CD4-positive, alpha-beta T cell treated with Interleukin-17A for 1 hour (primary cell): ENCODE data around the gene TMEM50B.
"Not testable (repeated sequence)": the region's sequence is repeated elsewhere in the genome, so short reads cannot be mapped to it uniquely, and the experiment has no call there.

Source experiments
- DNase-seq: peaks from one replicate; pipeline ENCODE4 v3.0.0-alpha.2; 2020

TMEM50B gene

DNA sequence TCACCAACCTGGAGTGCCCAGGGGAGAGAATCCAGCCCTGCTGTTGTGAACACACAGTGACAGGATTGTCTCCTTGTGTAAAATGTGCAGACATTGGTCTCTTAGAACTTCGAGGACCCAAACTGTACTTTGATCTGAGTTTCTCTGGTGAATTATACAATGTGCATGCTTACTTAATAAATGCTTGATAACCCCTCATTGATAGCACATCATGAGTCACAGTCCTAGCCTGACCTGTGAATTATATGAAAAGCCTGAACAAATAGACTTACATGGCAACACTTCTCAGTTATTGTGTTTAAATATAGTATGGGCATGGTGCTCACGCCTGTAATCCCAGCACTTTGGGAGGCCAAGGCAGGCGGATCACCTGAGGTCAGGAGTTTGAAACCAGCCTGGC, 53.9 kb downstream of the TMEM50B start:
- no peak for DNase-seq

DNA sequence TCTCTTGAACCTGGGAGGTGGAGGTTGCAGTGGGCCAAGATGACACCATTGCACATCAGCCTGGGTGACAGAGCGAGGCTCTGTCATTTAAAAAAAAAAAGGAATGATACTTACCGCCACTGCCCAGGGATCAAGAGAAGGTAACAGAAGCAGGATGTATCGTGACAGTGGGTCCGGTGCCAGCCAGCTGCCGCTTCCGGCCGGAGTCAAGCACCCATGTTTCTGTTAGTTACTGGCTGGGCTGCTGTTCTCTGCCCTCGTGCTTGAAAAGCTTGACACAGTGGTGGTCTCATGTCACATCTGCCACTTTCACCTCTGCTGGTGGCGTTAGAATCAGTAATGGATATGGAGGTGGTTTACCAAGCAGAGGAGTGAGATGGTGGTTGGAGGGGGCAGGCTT, 55.6 kb downstream of the TMEM50B start:
- DNase-seq = no peak

DNA sequence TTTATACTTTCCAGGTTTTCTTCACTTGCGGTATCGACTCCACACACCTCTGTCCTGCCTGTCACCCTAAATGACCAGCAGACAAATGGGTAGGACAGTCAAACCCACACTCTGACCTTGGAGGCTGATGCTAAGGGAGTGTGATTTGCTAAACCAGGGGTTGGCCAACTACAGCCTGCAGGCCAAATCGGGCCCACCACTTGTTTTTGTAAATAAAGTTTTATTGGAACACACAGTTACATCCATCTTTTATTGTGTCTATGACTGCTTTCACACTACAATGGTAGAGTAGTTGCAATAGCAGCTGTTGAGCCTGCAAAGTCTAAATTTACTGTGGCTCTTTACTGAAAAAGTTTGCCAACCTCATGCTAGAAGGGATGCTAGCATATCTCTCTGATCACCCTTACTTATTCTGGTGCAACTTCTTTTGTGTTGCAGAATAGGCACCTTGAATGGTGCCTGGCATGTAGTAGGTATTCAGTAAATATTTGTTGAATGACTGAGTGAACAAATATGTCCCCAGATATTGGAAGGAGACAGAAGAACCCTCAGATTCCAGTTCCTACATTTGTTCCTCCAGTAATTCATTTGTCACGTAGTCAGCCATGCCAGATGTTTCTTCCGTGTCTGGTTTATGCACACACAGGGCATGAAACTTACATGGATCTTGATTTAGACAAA, 57.9 kb downstream of the TMEM50B start:
- no peak for DNase-seq

DNA sequence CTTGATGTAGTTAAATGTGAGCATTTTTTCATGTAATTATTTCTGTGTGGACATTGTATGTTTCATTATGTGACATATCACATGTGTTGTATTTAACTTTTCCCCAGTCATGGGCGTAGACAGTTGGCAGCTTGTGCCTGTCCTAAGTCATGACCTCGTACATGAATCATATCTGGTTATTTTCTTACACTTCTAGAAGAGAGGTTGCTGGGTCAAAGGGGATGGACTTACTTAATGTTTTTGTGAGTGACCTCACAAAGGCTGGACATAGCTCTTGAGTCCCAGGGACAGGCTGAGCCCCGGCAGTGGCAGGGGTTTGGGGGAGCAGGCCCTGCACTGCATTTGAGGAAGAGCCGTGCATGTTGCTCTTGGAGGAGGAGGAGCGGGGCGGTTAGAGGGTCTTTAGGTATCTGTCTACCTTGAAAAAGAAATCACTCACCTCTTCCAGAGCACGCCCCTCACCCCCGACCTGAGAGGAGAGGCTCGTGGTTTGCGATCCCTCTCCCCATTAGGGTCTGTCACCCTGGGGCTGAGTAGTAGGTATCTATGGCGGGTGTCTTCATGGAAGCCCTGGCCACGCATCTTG, 60.1 kb downstream of the TMEM50B start:
- no peak for DNase-seq

GRCh38 chr21:33418691-33419090, 61.1 kb downstream of the TMEM50B start:
- no peak for DNase-seq

DNA sequence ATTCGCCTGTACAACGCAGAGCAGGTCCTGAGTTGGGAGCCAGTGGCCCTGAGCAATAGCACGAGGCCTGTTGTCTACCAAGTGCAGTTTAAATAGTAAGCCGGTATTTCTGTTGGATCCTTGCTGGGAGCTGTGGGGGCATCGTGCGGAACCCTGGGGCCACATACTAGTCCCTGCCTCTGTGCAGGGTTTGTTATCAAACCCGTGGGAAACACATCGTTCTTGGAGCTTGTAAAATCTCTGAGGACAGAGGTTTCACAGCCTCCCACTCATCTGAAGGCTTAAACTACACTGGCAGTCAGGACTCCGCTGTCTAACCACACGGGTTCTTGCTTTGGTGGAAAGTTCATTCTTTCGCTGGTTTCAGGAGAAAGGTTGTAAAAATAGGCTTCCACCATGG, 64.8 kb downstream of the TMEM50B start:
- DNase-seq = no peak

DNA sequence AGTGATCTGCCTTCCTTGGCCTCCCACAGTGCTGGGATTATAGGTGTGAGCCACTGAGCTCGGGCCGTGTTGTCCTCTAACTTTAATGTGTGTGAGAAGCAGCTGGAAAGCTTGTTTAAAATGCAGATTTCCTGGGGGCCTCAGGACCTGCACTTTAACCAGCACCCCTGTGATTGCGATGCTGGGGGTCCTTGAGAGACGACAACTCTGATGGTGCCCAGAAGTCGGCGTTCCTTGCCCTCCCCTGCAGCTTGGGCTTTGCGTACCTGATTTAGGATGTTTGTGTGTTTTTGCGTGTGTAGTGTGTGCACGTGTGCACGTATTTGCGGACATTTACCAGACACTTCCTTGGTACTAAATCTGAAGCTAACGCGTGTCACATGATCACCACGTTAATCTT, 65.7 kb downstream of the TMEM50B start:
- DNase-seq = no peak

DNA sequence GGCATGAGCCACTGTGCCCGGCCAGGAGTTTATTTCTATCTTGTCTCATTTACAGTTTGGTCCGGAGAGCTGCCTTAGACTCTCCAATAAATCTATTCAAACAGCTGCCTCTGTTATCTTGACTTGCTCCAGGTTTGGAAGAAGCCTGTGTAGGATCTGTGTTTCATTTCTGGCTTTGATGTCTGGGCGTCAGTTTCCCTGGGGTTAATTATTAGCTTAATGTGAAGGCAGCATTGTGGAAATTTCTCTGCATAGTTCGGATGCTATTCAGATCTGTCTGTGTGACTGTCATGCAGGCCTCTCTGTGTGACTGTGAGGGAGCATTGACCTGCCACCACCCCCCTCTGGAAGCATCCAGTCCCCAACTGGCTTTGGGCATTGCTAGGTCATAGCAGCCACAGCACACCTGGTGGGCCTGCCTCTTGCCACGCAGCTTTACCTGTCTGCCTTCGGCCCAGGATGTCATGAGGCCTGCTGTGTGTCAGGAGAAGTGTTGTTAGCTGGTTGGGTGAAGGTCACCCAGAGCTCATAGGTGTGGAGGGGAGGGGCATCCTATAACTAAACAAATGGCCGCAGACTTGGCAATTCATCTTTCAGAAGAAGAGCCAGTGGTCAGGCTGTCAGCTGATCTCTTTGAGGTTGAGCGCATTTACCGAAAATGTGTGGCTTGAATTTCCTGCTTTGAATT, 66.8 kb downstream of the TMEM50B start:
- DNase-seq = no peak

GRCh38 chr21:33412439-33412831, 67.3 kb downstream of the TMEM50B start:
- not testable (repeated sequence) for DNase-seq

DNA sequence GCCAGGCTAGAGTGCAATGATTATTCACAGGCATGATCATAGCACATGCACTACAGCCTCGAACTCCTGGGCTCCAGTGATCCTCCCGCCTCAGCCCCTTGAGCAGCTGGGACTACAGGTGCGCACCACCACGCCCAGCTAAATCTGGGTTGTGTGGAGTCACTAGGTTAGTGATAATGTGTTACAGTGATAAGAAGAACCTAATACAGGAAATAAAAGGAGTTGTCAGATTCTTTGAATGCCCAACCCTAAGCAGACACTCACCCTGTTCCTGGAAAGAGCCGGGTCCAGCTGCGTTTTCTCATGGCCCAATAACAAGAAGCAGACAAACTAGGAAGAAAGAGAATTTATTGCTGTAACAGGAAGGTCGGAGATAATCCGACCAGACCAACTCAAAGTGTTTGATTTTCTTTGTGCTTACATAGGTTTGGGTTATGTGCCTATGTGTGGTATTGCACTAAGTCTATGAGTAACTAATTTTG, 67.8 kb downstream of the TMEM50B start:
- DNase-seq = no peak

- no peak for DNase-seq
Observed at GRCh38 chr21:33406493-33406892, 73.3 kb downstream of the TMEM50B start.

DNA sequence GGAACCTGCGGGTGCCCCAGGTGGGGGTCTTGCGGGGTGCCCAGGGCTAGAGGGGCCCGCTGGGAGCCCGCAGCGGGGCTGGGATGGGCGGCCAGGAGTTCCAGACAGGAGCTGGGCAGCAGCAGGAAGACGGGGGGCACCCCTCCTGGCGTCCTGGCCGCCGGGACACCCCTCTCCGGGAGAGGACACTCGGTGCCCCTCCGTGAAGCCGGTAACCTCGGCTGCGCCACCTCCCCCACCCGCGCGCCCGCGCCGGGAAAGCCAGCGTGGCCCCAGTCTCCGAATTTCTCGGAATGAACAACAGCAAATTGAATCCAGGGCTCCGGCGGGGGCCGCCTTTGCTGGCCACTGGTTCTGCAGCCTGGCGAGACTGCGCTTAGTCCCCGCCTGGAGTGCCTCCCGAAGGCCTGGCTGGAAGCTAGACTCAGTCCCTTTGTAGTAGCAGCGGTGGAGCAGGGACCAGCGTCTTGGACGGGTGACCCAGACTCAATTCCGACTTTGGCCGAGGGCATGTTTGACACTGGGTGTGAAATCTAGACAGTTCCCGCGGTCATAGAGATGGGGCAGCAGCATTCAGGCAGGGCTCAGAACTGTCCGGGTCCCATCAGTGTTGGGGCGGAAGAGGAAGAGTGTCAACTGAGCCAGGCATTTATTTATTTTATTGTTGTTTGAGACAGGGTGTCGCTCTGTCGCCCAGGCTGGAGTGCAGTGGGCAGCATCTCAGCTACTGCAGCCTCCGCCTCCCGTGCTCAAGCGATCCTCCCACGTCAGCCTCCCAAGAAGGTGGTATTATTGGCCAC, 75.8 kb downstream of the TMEM50B start:
- DNase-seq = peak; percentile 26

DNA sequence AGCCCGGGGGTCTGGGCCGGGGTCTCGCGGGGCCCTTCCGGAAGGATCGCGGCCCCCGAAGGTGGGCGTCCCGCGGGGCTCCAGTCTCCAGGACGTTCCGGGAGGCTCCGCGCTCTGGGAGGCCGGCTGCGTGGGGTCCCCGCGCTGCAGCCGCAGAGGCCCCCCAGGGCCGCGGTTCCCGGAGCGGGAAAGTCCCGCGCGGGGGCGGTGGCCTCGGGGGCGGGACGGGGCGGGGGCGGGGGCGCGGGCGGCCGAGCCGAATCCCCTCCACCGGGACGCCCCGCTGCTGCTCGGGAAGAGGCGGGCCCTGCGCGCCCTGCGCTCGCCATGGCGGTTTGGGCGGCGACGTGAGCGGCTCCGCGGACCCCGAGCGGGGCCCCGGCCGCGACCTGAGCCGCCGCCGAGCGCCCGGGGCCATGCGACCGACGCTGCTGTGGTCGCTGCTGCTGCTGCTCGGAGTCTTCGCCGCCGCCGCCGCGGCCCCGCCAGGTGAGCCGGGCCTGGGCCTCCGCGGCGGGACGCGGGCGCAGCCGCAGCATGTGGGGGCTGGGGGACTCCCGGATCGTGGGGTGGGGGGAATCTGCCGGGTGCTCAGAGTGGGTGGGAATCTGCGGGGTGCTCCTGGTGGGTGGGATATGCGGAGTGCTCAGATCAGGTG, 76.5 kb downstream of the TMEM50B start, which contains the start of gene IFNGR2:
TSS of gene IFNGR2 (plus strand) at position 286 of the 658 bp plus-strand sequence. CDS start at position 417, 131 bp downstream.
- peak; percentile 48 for DNase-seq

DNA sequence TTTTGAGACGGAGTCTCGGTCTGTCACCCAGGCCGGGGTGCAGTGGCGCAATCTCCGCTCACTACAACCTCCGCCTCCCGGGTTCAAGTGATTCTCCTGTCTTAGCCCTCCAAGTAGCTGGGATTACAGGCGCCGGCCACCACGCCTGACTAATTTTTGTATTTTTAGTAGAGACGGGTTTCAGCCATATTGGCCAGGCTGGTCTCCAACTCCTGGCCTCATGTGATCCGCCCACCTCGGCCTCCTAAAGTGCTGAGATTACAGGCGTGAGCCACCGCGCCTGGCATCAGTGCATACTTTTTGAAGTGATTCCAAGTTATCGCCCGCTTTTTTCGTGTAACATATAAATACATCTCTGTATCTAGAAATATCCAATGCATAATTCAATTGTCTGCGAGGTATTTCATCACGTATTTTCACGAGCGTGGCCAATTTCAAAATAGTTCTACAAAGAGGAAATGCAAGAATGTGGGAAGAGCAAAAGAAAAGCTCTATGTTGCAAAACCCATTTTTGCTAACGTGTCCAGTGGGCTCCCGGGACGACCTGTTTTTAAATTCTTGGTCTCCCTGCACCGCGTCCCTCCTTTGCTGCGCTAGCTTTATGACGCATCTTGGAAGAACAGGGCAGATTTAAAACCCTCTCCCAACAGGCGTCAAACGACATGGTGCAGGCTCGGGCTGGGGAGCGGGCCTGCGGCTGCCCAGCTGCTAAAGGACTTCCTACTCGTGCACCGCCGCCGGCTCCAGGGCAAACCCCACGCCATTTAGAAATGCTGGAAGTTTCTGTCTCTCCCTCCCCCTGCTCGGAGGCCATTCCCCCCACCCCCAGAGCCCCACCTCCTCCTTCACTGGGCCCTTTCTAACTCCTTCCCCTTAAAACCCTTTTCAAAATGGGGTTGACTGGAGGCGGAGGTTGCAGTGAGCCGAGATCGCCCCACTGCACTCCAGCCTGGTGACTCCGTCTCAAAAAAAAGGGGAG, 77.5 kb downstream of the TMEM50B start:
- DNase-seq = peak; percentile 37

DNA sequence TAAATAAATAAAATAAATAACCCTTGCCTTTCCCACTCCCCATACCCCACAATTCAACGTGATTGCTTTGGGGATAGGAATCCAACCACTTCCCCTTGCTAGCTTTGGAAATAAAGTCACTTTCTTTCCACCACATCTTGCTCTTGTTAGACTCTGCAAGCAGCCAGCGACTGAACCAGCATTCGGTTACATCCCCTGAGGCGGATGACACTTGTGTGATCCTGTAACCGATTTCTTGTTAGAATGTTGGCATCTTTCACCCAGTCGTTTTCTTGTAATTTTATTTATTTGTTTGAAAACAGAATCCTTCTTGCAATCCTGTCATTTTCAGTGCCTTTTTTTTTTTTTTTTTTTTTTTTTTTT, 78.2 kb downstream of the TMEM50B start:
- DNase-seq = no peak
